HepG2 (cell line): Measurements from ENCODE around the gene SH3YL1. TPM values are rescaled to one million over a fixed set of nuclear protein-coding genes. Genes with fewer than 3 reads are reported as not detected.

ENCODE experiments used
- POGZ ChIP-seq: sonication (generic); formaldehyde crosslinking; IDR thresholded peaks from 2 replicates; pipeline ENCODE4 v1.4.0; 2020; ENCODE audit warnings: mild to moderate bottlenecking, missing genetic modification reagents
- ZNF660 ChIP-seq: sonication (generic); formaldehyde crosslinking; IDR thresholded peaks from 2 replicates; pipeline ENCODE4 v1.5.1; 2020; ENCODE audit warnings: mild to moderate bottlenecking, low read depth, missing genetic modification reagents, borderline replicate concordance
- polyA plus RNA-seq, 8 experiments: library from polyadenylated mRNA; depleted of rRNA in 3 of 8; stranded (reverse) in 7 of 8; unstranded in 1 of 8; fragments of >200 nt; fragmentation: Illumina TruSeq in 4 of 8; extraction: Trizol in 4 of 8; gene quantifications; 2 replicates each; pipeline versions ENCODE4 v1.2.1 to v1.2.3, GENCODE V29; 2011 to 2016; ENCODE audit warnings: low read depth in 4 of 8, missing spikeins in 1 of 8, mixed read lengths in 1 of 8; ENCODE audit not compliant: insufficient read depth in 1 of 8
- total RNA-seq, 5 experiments: library from RNA; depleted of rRNA; stranded (reverse); fragments of >200 nt; fragmentation: Illumina TruSeq; extraction: Trizol; gene quantifications; 2 replicates each; pipeline ENCODE4 v1.2.3, GENCODE V29; 2016; ENCODE audit warnings: low read depth in 1 of 5
- TF ChIP-seq, protein P1 (sequence below): sonication (generic); formaldehyde crosslinking; IDR thresholded peaks from 2 replicates; pipeline ENCODE4 v1.4.0; 2020; ENCODE audit warnings: missing genetic modification reagents
- TF ChIP-seq, protein P2 (sequence below): sonication (generic); formaldehyde crosslinking; IDR thresholded peaks from 2 replicates; pipeline ENCODE4 v1.5.0; 2020; ENCODE audit warnings: mild to moderate bottlenecking, missing genetic modification reagents, borderline replicate concordance
- TF ChIP-seq, protein P3 (sequence below): sonication (generic); formaldehyde crosslinking; IDR thresholded peaks from 2 replicates; pipeline ENCODE4 v1.5.0; 2020; ENCODE audit warnings: mild to moderate bottlenecking, missing genetic modification reagents
- TF ChIP-seq, protein P4 (sequence below): IDR thresholded peaks from 2 replicates; pipeline ENCODE4 v1.6.1; 2012; ENCODE audit warnings: low read depth, low read length, improper control_type of control experiment
- TF ChIP-seq, protein P5 (sequence below): sonication (generic); formaldehyde crosslinking; IDR thresholded peaks from 2 replicates; pipeline ENCODE4 v1.4.0; 2020; ENCODE audit warnings: missing genetic modification reagents, mild to moderate bottlenecking, borderline replicate concordance

SH3YL1 gene
- total and polyA plus RNA-seq, 2 of the 13 experiments (the other 11 are each of a cell fraction or from before 2014, with no cell fraction given): 13.0 to 48.2 TPM

DNA sequence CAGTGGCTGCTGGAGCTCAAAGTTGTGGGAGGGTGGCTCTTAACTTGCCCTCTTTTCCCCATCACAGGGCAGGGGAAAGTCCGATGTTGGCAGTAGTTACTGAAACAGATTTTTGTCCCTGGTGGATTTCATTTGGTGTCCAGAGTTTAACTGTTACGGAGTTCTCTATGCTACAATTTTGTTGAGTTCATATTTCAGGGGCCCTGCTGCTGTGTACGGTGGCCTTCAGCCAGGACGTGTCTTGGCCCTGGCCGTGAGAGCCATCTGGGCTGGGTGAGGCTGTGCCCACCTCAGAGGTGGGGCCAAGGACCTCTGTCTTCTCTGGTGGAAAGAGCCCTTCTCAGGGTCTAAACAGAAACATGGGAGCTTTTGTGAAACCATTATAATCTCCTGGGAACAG is 67.4 kb downstream of the SH3YL1 start (continued):
- TF ChIP-seq, protein P1, sequence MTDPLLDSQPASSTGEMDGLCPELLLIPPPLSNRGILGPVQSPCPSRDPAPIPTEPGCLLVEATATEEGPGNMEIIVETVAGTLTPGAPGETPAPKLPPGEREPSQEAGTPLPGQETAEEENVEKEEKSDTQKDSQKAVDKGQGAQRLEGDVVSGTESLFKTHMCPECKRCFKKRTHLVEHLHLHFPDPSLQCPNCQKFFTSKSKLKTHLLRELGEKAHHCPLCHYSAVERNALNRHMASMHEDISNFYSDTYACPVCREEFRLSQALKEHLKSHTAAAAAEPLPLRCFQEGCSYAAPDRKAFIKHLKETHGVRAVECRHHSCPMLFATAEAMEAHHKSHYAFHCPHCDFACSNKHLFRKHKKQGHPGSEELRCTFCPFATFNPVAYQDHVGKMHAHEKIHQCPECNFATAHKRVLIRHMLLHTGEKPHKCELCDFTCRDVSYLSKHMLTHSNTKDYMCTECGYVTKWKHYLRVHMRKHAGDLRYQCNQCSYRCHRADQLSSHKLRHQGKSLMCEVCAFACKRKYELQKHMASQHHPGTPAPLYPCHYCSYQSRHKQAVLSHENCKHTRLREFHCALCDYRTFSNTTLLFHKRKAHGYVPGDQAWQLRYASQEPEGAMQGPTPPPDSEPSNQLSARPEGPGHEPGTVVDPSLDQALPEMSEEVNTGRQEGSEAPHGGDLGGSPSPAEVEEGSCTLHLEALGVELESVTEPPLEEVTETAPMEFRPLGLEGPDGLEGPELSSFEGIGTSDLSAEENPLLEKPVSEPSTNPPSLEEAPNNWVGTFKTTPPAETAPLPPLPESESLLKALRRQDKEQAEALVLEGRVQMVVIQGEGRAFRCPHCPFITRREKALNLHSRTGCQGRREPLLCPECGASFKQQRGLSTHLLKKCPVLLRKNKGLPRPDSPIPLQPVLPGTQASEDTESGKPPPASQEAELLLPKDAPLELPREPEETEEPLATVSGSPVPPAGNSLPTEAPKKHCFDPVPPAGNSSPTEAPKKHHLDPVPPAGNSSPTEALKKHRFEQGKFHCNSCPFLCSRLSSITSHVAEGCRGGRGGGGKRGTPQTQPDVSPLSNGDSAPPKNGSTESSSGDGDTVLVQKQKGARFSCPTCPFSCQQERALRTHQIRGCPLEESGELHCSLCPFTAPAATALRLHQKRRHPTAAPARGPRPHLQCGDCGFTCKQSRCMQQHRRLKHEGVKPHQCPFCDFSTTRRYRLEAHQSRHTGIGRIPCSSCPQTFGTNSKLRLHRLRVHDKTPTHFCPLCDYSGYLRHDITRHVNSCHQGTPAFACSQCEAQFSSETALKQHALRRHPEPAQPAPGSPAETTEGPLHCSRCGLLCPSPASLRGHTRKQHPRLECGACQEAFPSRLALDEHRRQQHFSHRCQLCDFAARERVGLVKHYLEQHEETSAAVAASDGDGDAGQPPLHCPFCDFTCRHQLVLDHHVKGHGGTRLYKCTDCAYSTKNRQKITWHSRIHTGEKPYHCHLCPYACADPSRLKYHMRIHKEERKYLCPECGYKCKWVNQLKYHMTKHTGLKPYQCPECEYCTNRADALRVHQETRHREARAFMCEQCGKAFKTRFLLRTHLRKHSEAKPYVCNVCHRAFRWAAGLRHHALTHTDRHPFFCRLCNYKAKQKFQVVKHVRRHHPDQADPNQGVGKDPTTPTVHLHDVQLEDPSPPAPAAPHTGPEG (CRISPR knock-in tag): no peak
- no peak for TF ChIP-seq POGZ
- TF ChIP-seq, protein P2, sequence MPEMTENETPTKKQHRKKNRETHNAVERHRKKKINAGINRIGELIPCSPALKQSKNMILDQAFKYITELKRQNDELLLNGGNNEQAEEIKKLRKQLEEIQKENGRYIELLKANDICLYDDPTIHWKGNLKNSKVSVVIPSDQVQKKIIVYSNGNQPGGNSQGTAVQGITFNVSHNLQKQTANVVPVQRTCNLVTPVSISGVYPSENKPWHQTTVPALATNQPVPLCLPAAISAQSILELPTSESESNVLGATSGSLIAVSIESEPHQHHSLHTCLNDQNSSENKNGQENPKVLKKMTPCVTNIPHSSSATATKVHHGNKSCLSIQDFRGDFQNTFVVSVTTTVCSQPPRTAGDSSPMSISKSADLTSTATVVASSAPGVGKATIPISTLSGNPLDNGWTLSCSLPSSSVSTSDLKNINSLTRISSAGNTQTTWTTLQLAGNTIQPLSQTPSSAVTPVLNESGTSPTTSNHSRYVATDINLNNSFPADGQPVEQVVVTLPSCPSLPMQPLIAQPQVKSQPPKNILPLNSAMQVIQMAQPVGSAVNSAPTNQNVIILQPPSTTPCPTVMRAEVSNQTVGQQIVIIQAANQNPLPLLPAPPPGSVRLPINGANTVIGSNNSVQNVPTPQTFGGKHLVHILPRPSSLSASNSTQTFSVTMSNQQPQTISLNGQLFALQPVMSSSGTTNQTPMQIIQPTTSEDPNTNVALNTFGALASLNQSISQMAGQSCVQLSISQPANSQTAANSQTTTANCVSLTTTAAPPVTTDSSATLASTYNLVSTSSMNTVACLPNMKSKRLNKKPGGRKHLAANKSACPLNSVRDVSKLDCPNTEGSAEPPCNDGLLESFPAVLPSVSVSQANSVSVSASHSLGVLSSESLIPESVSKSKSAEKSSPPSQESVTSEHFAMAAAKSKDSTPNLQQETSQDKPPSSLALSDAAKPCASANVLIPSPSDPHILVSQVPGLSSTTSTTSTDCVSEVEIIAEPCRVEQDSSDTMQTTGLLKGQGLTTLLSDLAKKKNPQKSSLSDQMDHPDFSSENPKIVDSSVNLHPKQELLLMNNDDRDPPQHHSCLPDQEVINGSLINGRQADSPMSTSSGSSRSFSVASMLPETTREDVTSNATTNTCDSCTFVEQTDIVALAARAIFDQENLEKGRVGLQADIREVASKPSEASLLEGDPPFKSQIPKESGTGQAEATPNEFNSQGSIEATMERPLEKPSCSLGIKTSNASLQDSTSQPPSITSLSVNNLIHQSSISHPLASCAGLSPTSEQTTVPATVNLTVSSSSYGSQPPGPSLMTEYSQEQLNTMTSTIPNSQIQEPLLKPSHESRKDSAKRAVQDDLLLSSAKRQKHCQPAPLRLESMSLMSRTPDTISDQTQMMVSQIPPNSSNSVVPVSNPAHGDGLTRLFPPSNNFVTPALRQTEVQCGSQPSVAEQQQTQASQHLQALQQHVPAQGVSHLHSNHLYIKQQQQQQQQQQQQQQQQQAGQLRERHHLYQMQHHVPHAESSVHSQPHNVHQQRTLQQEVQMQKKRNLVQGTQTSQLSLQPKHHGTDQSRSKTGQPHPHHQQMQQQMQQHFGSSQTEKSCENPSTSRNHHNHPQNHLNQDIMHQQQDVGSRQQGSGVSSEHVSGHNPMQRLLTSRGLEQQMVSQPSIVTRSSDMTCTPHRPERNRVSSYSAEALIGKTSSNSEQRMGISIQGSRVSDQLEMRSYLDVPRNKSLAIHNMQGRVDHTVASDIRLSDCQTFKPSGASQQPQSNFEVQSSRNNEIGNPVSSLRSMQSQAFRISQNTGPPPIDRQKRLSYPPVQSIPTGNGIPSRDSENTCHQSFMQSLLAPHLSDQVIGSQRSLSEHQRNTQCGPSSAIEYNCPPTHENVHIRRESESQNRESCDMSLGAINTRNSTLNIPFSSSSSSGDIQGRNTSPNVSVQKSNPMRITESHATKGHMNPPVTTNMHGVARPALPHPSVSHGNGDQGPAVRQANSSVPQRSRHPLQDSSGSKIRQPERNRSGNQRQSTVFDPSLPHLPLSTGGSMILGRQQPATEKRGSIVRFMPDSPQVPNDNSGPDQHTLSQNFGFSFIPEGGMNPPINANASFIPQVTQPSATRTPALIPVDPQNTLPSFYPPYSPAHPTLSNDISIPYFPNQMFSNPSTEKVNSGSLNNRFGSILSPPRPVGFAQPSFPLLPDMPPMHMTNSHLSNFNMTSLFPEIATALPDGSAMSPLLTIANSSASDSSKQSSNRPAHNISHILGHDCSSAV: no peak
- TF ChIP-seq, protein P3, sequence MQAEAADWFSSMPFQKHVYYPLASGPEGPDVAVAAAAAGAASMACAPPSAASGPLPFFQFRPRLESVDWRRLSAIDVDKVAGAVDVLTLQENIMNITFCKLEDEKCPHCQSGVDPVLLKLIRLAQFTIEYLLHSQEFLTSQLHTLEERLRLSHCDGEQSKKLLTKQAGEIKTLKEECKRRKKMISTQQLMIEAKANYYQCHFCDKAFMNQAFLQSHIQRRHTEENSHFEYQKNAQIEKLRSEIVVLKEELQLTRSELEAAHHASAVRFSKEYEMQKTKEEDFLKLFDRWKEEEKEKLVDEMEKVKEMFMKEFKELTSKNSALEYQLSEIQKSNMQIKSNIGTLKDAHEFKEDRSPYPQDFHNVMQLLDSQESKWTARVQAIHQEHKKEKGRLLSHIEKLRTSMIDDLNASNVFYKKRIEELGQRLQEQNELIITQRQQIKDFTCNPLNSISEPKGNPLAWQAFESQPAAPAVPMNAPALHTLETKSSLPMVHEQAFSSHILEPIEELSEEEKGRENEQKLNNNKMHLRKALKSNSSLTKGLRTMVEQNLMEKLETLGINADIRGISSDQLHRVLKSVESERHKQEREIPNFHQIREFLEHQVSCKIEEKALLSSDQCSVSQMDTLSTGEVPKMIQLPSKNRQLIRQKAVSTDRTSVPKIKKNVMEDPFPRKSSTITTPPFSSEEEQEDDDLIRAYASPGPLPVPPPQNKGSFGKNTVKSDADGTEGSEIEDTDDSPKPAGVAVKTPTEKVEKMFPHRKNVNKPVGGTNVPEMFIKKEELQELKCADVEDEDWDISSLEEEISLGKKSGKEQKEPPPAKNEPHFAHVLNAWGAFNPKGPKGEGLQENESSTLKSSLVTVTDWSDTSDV (CRISPR knock-in tag): no peak
- TF ChIP-seq ZNF660 (CRISPR knock-in tag): no peak
- TF ChIP-seq, protein P4, sequence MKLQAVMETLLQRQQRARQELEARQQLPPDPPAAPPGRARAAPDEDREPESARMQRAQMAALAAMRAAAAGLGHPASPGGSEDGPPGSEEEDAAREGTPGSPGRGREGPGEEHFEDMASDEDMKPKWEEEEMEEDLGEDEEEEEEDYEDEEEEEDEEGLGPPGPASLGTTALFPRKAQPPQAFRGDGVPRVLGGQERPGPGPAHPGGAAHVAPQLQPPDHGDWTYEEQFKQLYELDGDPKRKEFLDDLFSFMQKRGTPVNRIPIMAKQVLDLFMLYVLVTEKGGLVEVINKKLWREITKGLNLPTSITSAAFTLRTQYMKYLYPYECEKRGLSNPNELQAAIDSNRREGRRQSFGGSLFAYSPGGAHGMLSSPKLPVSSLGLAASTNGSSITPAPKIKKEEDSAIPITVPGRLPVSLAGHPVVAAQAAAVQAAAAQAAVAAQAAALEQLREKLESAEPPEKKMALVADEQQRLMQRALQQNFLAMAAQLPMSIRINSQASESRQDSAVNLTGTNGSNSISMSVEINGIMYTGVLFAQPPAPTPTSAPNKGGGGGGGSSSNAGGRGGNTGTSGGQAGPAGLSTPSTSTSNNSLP: no peak
- TF ChIP-seq, protein P5, sequence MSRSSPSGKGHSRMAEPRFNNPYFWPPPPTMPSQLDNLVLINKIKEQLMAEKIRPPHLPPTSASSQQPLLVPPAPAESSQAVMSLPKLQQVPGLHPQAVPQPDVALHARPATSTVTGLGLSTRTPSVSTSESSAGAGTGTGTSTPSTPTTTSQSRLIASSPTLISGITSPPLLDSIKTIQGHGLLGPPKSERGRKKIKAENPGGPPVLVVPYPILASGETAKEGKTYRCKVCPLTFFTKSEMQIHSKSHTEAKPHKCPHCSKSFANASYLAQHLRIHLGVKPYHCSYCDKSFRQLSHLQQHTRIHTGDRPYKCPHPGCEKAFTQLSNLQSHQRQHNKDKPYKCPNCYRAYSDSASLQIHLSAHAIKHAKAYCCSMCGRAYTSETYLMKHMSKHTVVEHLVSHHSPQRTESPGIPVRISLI (CRISPR knock-in tag): no peak
